Left ventricle myocardium inferior (tissue), 1 donor: ENCODE measurements around the gene RFTN2. TPM values are rescaled to one million over a fixed set of nuclear protein-coding genes. Genes with fewer than 3 reads are reported as not detected.
A peak's percentile ranks its signal among the peaks of the same experiment; 100 is the strongest.

Experiments used
- DNase-seq: peaks from one replicate; pipeline ENCODE4 v3.0.0-alpha.2; 2020
- H3K27ac ChIP-seq: fragments of 200-600 bp; replicated peaks from 2 replicates; pipeline ENCODE4 v1.8.0; 2021
- H3K27me3 ChIP-seq: fragments of 200-600 bp; 2 replicates; pipeline ENCODE4 v1.8.0; 2021; ENCODE audit warnings: low read depth
- H3K36me3 ChIP-seq: fragments of 200-600 bp; 2 replicates; pipeline ENCODE4 v1.8.0; 2021
- H3K4me1 ChIP-seq: fragments of 200-600 bp; 2 replicates; pipeline ENCODE4 v1.8.0; 2021
- H3K4me3 ChIP-seq: fragments of 200-600 bp; 2 replicates; pipeline ENCODE4 v1.8.0; 2021; ENCODE audit warnings: mild to moderate bottlenecking, moderate library complexity
- H3K9me3 ChIP-seq: fragments of 200-600 bp; replicated peaks from 2 replicates; pipeline ENCODE4 v1.8.0; 2021
- intact Hi-C: fragments of 100-400 bp; cut with micrococcal nuclease; formaldehyde crosslinking; loops from one replicate; pipeline ENCODE4 v1.11.0; 2022
- total RNA-seq: library from RNA; stranded (reverse); fragmentation: NEBNext Ultra II Directional; extraction: Animal tissue kit (Norgen Biotek cat#: 25700); gene quantifications from one replicate; pipeline ENCODE4 v1.2.1, GENCODE V29; 2021
- TF ChIP-seq, protein P1 (sequence below): fragments of 200-600 bp; IDR thresholded peaks from 2 replicates; pipeline ENCODE4 v1.8.0; 2021; ENCODE audit warnings: antibody characterized with exemption, mild to moderate bottlenecking, borderline replicate concordance
- donor health status: DM: no; HTN: yes; CAD: no; lungs with severe emphysema.

RFTN2 gene
- total RNA-seq, 1 donor from 2014 or later, result 5.6 TPM

DNA sequence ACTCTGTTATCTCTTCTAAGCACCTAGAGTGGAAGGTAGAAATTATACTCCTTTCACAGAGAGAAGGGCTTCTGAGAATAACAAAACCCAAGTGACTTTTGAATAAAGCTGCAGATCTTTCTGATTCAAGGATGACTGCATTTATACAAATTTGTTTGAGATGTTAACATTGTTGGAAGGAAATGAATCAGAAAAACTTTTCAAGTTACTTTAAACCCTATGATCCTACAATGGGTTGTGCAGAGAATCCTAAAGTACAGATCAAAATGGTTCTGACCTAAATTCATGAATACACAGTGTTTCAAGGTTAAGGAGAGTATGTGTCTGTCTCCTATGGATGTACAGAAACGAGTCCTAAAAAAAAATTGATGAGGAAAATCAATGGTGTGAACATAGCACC lies 1.8 kb downstream of the RFTN2 start:
- Histone ChIP-seq H3K9me3 (peaks cover 17% of the 10 kb centered on the region), H3K36me3 (no peaks in the 10 kb centered on the region), H3K4me3 (peak overlapping the region; percentile 66), H3K27ac (peak overlapping the region; percentile 83), H3K4me1 (peaks cover 33% of the 10 kb centered on the region), H3K27me3 (peaks cover 9% of the 10 kb centered on the region)
- no peak for DNase-seq
- TF ChIP-seq, protein P1, sequence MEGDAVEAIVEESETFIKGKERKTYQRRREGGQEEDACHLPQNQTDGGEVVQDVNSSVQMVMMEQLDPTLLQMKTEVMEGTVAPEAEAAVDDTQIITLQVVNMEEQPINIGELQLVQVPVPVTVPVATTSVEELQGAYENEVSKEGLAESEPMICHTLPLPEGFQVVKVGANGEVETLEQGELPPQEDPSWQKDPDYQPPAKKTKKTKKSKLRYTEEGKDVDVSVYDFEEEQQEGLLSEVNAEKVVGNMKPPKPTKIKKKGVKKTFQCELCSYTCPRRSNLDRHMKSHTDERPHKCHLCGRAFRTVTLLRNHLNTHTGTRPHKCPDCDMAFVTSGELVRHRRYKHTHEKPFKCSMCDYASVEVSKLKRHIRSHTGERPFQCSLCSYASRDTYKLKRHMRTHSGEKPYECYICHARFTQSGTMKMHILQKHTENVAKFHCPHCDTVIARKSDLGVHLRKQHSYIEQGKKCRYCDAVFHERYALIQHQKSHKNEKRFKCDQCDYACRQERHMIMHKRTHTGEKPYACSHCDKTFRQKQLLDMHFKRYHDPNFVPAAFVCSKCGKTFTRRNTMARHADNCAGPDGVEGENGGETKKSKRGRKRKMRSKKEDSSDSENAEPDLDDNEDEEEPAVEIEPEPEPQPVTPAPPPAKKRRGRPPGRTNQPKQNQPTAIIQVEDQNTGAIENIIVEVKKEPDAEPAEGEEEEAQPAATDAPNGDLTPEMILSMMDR, result no peak
- intact Hi-C loops, result no loop called here

DNA sequence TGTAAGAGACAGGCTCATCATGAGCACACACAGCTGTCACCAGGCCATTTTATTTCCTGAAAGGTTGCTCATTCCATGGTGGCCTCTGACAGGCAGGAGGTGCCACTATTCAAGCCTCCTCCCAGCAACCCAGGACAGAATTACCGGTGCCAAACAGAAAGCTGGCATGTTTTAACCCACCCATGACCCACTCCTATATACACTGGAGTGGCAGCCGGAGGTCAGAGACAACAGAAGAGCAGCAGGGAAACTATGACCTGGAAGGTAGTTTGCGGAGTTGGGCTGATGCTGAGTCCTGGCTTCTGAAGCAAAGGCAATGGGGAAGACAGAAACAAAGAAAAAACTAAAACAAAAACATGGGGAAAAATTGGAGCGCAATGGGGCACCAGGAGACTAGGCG lies 2.3 kb downstream of the RFTN2 start:
- DNase-seq, result no peak
- TF ChIP-seq, protein P1, result no peak
- no peak overlapping the region for H3K27ac ChIP-seq
- H3K4me1 ChIP-seq, result peaks cover 33% of the 10 kb centered on the region
- H3K36me3 ChIP-seq, result no peaks in the 10 kb centered on the region
- intact Hi-C loops, result no loop called here
- peaks cover 17% of the 10 kb centered on the region for H3K9me3 ChIP-seq
- peaks cover 9% of the 10 kb centered on the region for H3K27me3 ChIP-seq
- peak overlapping the region; percentile 66 for H3K4me3 ChIP-seq

DNA sequence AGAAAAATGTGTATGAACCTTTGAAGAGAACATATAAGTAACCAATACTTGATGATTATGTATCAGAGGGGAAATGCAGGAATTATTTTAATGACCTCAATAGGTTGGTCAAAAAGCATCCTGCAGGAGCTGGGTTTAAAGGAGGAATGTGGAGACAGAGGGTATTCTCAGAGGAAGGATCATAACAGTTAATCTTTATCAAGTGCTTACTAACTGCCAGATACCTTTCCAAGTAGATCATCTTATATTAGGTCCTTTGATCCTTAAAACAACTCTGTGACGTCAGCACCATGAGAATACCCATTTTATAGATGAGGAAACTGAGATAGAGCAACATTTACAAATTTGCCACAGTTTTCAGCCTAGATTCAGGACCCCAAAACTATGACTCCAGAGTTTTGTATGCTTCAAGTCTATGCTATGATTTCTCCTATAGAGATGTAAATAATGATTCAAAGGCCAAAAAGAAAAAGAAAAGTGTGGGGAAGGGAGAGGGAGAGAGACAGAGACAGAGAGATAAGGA lies 3.0 kb downstream of the RFTN2 start:
- DNase-seq, result no peak
- Histone ChIP-seq H3K9me3 (peaks cover 22% of the 10 kb centered on the region), H3K27me3 (peaks cover 9% of the 10 kb centered on the region), H3K4me3 (peak overlapping the region; percentile 66), H3K27ac (no peak overlapping the region), H3K36me3 (no peaks in the 10 kb centered on the region), H3K4me1 (peaks cover 31% of the 10 kb centered on the region)
- TF ChIP-seq, protein P1, result no peak
- intact Hi-C loops, result no loop called here

- H3K9me3 ChIP-seq, result peaks cover 55% of the 10 kb centered on the region
- H3K27me3 ChIP-seq, result peaks cover 9% of the 10 kb centered on the region
- no peak overlapping the region for H3K27ac ChIP-seq
- peaks cover 6% of the 10 kb centered on the region for H3K36me3 ChIP-seq
- TF ChIP-seq, protein P1, result no peak
- DNase-seq, result no peak
- no peak overlapping the region for H3K4me3 ChIP-seq
- peaks cover 16% of the 10 kb centered on the region for H3K4me1 ChIP-seq
- intact Hi-C loops, result no loop called here
Measured at GRCh38 chr2:197669077-197669476, 6.3 kb downstream of the RFTN2 start.

GRCh38 chr2:197668296-197668695 lies 7.1 kb downstream of the RFTN2 start:
- H3K27me3 ChIP-seq, result peaks cover 9% of the 10 kb centered on the region
- TF ChIP-seq, protein P1, result no peak
- H3K27ac ChIP-seq, result no peak overlapping the region
- intact Hi-C loops, result no loop called here
- no peak overlapping the region for H3K4me3 ChIP-seq
- no peak for DNase-seq
- H3K36me3 ChIP-seq, result peaks cover 6% of the 10 kb centered on the region
- H3K9me3 ChIP-seq, result peaks cover 61% of the 10 kb centered on the region
- peaks cover 9% of the 10 kb centered on the region for H3K4me1 ChIP-seq

GRCh38 chr2:197666277-197666676 lies 9.1 kb downstream of the RFTN2 start:
- intact Hi-C loops, result no loop called here
- H3K9me3 ChIP-seq, result peaks cover 81% of the 10 kb centered on the region
- TF ChIP-seq, protein P1, result no peak
- no peaks in the 10 kb centered on the region for H3K4me1 ChIP-seq
- DNase-seq, result no peak
- H3K27me3 ChIP-seq, result no peaks in the 10 kb centered on the region
- H3K4me3 ChIP-seq, result no peak overlapping the region
- peaks cover 6% of the 10 kb centered on the region for H3K36me3 ChIP-seq
- no peak overlapping the region for H3K27ac ChIP-seq
